GM18511 (cell line): ENCODE results near the gene CHRNB4.

ENCODE experiments used
- ATAC-seq: cut with Tn5 transposase; IDR thresholded peaks from one replicate; pipeline ENCODE4 v1.9.1; 2021; ENCODE audit warnings: mild to moderate bottlenecking, moderate library complexity; ENCODE audit not compliant: unreplicated experiment

CHRNB4 gene

DNA sequence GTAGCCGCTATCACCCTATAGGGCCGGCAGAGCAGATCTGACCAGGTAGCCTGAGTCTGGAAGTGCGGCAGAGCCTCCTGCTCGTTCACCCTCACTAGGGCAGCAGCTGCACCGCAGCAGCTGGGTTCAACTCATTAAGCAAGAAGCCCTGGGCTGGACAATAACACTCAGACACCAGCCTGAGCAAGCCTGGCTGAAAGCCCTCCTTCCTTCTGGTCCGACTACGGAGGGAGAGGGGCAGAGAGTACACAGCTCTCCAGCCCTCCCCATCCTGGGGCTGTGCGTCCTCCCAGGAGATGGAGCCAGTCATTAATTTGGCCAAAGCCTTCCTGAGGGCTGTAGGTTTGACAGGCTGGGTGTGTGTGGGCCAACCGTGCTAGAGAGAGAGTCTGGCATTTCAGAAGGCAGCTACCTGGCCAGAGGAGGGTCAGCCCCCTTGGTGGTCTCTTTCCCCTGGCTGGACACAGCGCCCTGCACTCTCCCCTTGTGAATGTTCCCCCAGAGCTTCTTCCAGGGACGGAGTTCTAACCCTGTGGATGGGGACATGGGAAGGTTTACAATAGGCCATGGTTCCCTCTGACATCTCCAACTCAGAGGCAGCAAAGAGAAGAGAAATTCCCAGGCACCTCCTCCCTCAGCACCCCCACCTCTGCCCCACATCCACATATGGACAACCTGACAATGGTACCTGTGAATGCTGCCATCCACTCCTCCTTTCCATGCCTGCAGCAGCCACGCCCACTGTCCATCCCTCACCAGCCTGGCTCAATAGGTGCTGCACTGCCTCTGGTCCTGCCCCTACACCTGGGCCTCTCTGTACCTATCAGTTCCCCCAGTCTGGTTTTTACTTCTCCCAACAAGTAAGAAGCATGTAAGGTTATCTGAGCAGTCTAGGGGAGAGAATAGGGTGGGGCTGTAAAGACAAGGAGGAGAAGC, 6.5 kb downstream of the CHRNB4 start:
- no peak for ATAC-seq

DNA sequence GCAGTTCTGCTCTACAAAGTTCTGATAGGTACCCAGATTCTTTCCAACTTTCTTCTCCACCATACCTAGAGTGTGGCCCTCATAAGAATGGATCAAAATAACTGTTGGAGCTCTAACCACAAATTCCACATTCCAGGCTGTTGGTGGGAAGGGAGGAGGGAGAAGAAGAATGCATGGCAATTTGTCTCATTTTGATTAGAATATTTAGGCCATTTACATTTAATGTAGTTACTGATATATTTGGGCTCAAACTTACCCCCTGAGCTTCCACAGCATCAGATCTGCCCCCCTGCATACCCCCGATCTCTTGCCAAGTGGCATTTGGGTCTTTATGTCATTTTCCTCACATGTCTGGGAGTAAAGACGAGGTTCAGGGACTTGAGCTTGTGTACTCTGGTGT, 7.7 kb downstream of the CHRNB4 start:
- no peak for ATAC-seq

DNA sequence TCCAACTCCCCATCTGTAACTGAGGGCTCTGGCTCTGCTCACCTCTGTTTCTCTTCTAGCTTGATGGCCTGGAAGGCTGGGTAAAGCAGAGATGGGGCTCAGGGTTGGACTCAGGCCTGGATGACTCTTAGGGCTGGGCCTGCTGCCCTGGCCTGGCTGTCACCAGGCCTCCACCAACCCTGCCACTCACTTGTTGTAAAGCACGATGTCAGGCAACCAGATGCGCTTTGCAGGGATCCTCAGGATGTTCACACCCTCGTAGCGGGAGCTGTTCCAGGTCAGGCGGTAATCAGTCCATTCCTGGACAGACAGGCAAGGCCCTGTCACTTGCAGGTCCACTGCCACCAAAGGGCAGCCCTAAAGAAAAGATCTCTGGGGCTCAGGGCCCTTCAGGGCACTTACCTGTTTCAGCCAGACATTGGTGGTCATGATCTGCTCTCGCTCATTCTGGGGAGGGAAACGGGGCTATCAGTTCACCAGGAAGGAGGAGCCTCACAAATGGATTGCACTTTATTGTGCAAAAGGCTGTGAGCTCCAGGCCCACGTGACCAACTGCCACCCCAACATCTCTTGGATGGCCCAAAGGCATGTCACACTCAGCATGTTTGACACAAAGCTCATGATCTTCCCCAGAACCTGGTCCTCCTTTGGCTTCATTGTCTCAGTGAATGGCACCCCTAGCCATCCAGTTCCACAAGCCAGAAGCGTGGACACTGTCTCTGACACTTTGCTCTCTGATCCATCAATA, 9.9 kb downstream of the CHRNB4 start:
- no peak for ATAC-seq

DNA sequence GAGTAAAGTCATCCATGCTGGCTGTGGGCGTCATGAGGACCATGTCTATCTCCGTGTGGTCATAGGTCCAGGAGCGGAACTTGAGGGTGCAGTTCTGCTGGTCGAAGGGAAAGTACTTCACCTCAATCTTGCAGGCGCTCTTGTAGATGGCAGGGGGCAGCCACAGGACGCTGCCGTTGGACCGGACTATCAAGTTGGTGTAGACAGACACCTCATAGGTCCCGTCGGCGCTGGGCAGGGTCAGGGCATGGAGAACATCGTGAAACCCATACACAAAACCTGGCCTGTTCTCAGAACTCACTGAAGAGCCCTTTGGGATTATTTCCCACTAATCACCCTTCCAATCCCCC, 11.3 kb downstream of the CHRNB4 start:
- ATAC-seq: no peak

DNA sequence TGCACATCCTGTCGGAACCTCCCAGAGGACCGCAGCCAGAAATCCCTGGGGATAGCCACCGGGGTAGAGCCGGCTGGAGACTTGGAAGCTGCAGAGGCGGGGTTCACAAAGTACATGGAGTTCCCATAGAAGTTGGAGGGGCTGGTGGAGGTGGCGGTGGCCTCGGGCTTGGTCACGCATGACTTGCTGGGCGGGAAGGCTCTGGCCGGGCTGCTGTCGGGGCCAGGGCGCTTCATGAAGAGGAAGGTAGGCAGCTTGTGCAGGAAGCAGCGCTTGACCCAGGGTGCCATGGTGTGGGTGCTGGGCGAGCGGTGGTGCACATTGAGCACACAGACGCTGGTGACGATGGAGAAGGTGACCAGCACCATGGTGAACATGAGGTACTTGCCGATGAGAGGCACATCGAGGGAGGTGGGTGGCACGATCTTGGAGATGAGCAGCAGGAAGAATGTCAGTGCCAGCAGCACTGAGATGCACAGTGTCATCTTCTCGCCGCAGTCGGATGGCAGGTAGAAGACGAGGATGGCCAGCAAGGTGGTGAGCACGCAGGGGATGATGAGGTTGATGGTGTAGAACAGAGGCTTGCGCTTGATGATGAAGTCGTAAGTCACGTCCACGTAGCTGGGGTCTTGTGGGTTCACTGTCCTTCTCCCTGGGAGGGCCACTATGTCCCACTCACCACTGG, 11.8 kb downstream of the CHRNB4 start:
- no peak for ATAC-seq

DNA sequence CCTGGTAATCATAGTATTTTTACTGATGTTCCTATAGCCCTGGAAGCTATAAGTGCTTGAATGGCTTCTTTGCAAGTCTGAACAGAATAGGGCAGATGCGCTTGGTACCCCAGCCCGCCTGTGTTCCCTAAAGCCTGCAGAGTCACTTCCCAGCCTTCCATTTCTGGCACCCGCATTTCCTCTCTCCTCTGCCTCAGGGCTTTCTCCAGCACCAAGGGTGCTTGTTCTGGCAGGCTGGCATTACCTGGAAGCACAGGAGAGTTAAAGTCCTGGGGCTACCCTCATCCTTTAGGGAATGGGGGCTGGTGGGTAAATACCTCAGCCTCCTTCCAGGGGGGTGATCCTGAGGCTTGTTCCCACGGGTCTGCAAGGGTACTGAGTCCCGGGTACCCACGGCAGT, 12.8 kb downstream of the CHRNB4 start:
- ATAC-seq: no peak

DNA sequence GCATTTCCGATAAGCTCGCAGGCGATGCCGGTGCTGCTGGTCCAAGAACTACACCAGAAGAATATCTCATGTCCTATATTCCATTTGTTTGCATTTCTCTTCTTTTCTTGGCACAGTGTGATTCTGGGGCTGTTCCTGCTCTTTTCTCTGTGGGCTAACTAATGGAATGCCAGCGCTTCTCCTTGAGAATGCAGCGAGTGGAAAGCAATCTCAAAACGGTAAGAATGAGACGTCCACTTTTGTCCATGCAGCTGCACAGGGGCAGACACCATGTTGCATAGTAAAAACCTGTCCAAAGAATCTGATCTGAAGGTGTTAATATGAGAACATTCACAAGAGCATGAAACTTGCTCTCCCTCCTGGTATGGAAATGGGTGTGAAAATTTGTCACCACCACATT, 13.7 kb downstream of the CHRNB4 start:
- no peak for ATAC-seq

DNA sequence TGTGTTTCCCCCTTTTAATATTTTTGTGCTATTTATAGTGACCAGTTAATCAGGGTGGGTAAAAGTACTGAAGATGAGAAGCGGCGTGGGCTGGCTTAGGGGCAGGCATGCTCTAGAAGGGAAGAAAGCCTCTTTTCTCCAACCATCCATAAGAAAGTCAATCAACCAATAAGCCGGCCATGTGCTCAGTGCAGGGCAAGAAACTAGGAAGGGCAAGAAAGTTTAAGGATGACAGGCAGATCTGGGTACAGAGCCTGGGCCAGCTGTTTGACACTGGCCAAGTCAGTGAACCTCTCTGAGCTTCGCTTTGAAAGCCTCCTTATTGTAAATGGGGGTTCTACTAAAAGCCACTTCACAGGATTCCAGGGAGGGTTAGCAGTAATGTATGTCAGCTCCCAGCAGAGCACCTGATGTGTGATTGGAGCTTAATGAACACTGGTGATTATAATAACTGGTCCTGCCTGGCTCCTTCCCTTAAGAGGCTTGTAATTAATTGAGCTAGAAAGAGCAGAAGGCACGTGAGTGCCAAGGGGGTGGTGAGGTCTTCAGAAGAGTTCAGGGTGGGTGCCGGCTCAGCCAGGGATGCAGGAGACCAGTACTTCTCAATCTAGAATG, 14.5 kb downstream of the CHRNB4 start:
- no peak for ATAC-seq

DNA sequence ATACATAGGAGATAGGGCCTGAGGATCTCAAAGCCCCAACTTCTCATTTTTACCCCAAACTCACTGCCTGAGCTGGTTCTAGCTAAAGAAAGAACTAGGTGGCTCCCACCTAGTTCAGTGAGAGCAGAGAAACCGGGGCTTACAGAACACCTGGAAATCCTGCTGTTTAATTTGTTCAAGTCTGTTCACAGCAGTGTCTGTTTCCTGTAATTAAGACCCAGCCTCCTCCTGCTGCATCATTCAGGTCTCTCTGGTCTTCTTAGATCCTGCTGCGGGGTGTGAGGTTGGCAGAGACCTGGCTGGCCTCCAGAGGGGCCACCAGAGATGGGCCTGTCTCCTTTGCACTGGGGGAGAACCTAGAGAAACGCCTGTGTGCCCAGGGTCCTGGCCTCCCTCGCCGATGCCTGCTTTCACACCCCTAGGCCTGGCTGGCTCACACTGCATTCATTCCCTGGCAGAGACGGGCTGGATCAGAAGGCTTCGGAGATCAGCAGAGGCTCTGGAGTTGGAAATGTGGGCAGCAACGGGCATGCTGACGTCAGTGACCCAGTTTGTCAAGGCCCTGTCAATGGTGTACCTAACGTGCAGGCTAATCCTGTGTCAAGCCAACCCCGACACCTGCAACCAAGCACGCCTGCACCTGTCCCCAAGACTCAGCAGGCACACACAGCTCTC, 15.3 kb downstream of the CHRNB4 start:
- no peak for ATAC-seq

DNA sequence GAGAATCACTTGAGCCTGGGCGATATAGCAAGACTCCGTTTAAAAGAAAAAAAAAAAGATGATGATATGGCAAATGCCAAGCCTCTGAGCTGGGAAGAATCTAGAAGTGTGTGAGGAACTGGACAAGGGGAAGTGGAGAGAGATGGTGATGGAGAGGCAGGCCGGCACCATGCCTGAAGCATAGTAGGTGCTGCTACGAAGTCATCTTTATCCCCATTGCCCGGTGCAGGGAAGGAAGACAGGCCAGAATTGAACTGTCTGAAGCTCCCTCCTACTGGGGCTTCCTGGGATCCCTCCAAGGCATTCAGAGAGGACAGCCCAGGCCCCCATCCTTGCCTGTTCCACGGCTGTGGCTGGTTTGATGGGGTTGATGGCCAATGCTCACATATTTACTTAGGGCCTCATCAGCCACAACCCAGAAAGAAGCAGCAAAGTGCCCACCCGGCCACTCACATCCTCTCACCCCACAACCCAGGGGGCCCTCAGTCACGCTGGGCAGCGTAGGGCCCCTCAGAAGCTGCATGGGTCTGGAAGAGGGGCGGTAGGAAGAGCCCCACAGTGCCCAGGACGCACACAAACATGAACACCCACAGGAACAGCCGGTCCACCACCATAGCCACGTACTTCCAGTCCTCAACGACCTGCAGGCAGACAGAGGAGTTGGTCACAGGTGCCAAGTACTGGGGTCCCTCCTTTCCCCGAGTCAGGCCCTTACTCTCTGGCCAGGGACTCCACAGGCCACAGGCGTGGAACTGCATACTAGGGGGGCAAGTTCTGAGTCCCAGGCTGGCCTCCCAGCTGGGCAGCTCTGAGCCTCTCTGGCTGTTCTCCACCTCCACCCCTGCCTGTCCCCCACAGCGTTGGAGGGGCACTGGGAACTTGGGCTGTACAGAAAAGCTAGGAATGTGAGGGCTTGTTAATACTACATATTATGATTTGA, 16.1 kb downstream of the CHRNB4 start:
- ATAC-seq: no peak

DNA sequence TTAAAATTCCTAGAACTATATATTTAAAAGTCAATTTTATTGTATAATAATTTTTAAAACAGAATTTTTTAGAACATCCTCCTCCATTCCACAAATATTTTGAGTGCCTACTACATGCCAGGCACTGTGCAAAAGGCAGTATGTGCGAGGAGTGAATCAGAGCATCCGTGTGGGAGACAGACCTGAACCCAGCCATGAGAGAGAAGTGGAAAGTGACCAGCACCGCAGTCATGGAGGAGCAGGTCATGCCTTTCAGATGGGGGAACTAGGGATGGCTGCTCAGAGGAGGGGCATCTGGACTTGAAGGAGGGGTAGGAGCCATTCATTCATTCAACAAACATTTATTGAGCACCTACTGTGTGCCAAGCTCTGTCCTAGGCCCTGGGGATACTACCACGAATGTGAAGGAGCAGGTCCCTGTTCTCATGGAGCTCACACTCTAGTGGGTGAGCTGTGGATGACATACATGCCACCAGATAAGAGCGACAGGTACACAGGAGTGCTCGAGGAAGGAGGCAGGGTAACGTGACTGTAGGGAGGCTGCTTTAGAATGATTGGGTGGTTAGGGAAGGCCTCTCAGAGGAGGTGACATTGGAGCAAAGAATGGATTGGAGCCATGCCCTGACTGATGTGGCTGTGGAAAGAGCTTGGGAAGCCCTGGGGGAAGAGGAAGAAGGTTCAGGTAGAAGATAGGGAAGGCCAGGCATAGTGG, 17.1 kb downstream of the CHRNB4 start:
- no peak for ATAC-seq

DNA sequence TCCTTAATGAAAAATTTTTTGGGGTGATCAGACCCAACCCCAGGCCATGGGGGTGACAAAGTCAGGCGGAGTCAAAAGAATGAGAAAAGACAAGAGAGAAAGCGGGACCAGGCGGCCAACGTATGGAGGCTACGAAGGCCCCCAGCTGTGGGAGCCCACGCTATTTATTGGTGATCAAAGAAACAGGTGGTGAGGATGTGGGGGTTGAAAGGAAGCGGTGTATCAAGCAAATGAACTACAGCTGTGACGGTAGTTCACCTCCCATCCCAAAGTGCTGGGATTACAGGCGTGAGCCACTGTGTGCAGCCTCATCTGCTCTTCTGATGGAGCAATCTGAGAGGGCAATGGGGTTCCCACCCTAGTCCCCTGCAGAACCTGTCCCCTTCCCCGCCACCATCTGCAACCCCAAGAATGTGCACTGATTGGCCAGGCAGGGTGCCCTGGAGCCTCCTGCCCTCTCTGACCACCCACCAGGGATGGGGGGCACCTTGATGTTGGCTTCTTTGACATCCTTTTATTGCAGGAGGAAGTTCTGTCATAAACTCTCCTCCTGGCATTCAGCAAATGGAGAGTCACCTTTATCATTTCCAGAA, 19.1 kb downstream of the CHRNB4 start:
- ATAC-seq: no peak

DNA sequence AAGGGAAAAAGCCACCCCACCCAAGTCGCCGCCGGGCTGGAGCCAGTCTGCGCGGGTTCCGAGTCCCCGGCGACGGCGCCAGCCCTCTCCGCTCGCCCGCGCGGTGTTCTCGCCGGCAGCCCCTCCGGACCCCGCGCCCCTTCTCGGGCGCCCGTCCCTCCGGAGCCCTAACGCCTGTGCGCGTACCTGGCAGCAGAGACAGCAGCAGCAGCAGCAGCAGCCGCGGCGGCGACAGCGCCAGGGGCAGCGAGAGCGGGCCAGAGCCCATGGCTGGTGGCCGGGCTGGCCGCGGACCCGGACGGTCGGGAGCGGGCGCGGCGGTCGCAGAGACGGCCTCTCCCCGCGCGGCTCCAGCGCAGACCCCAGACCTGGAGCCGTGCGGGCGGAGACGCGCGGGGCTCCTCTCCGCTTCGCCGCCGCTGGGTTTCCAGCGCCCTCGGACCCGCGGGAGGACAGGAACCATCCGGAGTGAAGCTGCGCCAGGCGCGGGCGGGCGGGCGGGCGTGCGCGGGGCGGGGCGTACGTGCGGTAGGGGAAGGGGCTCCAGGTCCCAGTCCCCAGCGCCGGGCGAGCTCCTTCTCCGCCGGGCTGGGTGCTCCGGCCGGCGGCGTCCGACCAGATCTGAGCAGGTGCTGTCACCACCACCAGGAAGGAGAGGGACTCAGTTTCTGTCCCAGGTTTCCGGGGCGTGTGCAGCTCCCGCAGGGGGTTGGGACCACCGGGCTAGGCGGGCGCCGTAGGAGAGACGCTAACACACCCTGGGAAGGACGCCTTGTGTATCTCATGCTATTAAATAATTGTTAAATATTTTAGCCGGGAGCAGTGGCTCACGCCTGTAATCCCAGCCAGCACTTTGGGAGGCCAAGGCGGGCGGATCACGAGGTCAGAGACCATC, 20.2 kb downstream of the CHRNB4 start, which contains the start of gene CHRNA3:
Gene CHRNA3, minus strand, starts transcription at position 470 of the 895 bp plus-strand sequence. Its CDS starts 202 bp downstream, at position 268.
- ATAC-seq: no peak

DNA sequence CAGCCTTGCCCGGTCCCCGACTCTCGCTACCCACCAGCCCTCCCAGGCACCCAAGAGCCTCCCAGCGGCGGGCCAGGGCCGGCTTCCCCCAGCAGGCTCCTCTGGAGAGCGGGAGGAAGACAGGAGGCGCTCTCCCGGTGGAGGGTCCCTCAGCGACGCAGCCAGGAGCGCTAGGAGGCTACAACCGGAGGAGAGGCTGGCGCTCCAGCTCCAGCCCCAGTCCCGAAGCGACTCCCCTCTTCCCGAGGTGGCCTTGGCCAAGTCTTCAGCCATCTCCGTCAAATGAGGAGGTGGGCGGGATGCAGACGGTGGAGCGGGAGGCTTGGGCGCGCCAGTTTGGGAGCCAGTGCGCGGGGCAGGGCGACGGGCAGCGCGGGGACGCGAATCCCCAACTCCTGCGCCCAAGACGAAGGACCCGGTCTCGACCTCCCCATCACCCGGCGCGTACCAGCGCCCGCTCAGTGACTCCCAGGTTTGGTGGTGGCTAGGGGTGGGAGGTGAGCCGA, 20.9 kb downstream of the CHRNB4 start:
- no peak for ATAC-seq

DNA sequence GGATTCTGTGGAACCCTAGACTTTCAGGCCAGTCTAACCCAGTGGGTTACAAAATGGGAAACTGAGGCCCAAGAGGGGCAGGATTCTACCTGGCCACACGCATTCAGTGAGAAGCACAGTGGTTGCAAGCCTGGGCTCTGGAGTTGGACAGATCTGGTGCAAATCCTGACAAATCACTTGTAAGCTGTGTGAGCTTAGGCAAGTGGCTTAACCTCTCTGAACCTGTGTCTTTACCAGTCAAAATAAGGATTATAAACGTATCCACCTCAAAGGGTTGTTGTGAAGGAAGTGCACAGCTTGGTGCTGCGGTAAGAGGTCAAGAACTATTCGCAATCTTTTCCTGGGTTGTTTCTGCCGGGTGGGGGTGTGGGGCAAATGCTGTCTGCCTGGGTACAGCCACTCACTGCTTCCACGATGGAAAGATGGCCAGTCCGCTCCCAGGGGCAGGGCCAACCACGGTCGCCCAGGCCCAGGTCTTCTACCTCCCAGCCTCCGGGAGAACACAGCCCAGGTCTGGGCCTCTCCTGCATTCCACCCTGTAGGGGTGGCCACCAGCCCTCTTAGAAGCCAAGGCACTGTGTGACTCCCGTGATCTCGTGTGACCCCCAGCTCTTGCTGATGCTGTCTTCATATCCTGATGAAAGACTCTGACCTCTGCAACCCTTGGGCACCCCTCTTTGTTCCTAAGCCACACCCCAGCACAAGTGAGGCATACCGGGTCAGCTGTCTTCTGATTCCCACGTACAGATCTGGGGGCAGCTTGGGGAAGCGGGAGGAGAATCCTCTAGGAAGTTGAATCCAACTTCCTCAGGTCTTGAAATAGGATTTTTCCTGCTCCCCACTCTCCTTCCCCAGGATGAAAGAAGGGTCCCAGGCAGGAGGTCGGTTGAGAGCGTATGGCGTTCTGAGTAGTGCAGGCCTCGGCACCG, 21.7 kb downstream of the CHRNB4 start:
- ATAC-seq: no peak

DNA sequence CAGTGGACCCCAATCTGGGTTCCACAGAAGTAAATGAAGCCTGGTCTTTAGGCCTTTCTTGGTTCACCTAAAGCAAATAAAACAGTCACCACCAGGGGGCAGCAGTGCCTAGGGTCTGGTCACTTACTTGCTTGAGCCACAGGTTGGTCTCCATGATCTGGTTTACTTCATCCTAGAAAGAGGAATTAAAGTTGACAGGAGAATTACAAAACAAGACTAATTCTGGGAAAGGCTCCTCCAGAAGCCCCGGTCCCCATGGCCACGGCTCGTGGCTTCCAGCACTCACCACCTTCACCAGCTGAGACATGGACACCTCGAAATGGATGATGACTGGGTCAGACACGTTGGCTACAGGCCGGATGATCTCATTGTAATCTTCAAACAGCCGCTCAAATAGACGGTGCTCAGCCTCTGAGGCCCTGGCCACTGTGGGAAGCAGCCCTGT, 22.5 kb downstream of the CHRNB4 start:
- no peak for ATAC-seq
